Large intestine (tissue), 3 donors: ENCODE results near the gene BCOR. TPM values are rescaled to one million over a fixed set of nuclear protein-coding genes. Genes with fewer than 3 reads are reported as not detected.

ENCODE experiments used
- DNase-seq, 2 donors: peaks; one replicate each; pipeline versions ENCODE4 v3.0.0 to v3.0.0-alpha.2; 2013
- H3K27ac ChIP-seq: one replicate; pipeline ENCODE4 v1.5.1; 2013; ENCODE audit warnings: low read length
- H3K27me3 ChIP-seq: 2 replicates; pipeline ENCODE4 v1.6.1; 2013; ENCODE audit warnings: low read length; ENCODE audit not compliant: control insufficient read depth, insufficient read depth
- H3K36me3 ChIP-seq: 2 replicates; pipeline ENCODE4 v1.6.1; 2013; ENCODE audit warnings: low read length; ENCODE audit not compliant: control insufficient read depth, insufficient read depth
- H3K4me1 ChIP-seq: one replicate; pipeline ENCODE4 v1.6.1; 2013; ENCODE audit warnings: low read length; ENCODE audit not compliant: control insufficient read depth, insufficient read depth
- H3K4me3 ChIP-seq: one replicate; pipeline ENCODE4 v1.5.1; 2013; ENCODE audit warnings: low read length
- H3K9me3 ChIP-seq: one replicate; pipeline ENCODE4 v1.6.1; 2013; ENCODE audit warnings: mild to moderate bottlenecking, low read depth, low read length, moderate library complexity; ENCODE audit not compliant: control insufficient read depth
- WGBS: methylation state at CpG from one replicate; pipeline ENCODE4 v1.1.5; 2013; ENCODE audit warnings: low lambda C conversion rate; ENCODE audit not compliant: insufficient coverage; 5-methylcytosine and 5-hydroxymethylcytosine counted together
- polyA plus RNA-seq: library from polyadenylated mRNA; unstranded; fragments of 120-200 nt; gene quantifications from one replicate; pipeline ENCODE4 v1.2.1, GENCODE V29; 2013

BCOR gene
- polyA plus RNA-seq, 1 donor = 35.3 TPM

GRCh38 chrX:40083120-40083978 lies 14.4 kb downstream of the BCOR start:
- no CpG with 5 or more reads among the region's 61 CpGs for WGBS
- H3K4me1 ChIP-seq = peaks cover 62% of the 10 kb centered on the region
- DNase-seq = peak in 1 of 2 donors; percentile 50
- no peaks in the 10 kb centered on the region for H3K27me3 ChIP-seq
- H3K27ac ChIP-seq = no peak overlapping the region
- no peaks in the 10 kb centered on the region for H3K9me3 ChIP-seq
- peak overlapping the region; percentile 41 for H3K4me3 ChIP-seq
- peaks cover 3% of the 10 kb centered on the region for H3K36me3 ChIP-seq

GRCh38 chrX:40082447-40083119 lies 15.2 kb downstream of the BCOR start:
- no peak for DNase-seq

GRCh38 chrX:40081679-40082068 lies 16.1 kb downstream of the BCOR start:
- H3K4me3 ChIP-seq = no peak overlapping the region

More at GRCh38 chrX:40082447-40083119, 15.2 kb downstream of the BCOR start:
- Histone ChIP-seq H3K27me3 (no peaks in the 10 kb centered on the region), H3K4me3 (no peak overlapping the region), H3K9me3 (no peaks in the 10 kb centered on the region), H3K27ac (no peak overlapping the region), H3K36me3 (peaks cover 4% of the 10 kb centered on the region), H3K4me1 (peaks cover 54% of the 10 kb centered on the region)
- no CpG with 5 or more reads among the region's 15 CpGs for whole genome bisulfite sequencing

GRCh38 chrX:40080894-40081678 lies 16.7 kb downstream of the BCOR start:
- Histone ChIP-seq H3K9me3 (no peaks in the 10 kb centered on the region), H3K27me3 (no peaks in the 10 kb centered on the region), H3K4me3 (no peak overlapping the region), H3K36me3 (peaks cover 5% of the 10 kb centered on the region), H3K27ac (no peak overlapping the region), H3K4me1 (peaks cover 41% of the 10 kb centered on the region)
- DNase-seq = no peak
- no CpG with 5 or more reads among the region's 16 CpGs for WGBS

More at GRCh38 chrX:40081679-40082068, 16.1 kb downstream of the BCOR start:
- Histone ChIP-seq H3K27ac (no peak overlapping the region), H3K4me1 (peaks cover 47% of the 10 kb centered on the region), H3K27me3 (no peaks in the 10 kb centered on the region), H3K9me3 (no peaks in the 10 kb centered on the region), H3K36me3 (peaks cover 4% of the 10 kb centered on the region)
- DNase-seq = no peak
- WGBS = no CpG with 5 or more reads among the region's 4 CpGs

- no peak for DNase-seq
- WGBS = no CpG with 5 or more reads among the region's 9 CpGs
- H3K9me3 ChIP-seq = no peaks in the 10 kb centered on the region
- H3K36me3 ChIP-seq = peaks cover 12% of the 10 kb centered on the region
- no peak overlapping the region for H3K27ac ChIP-seq
- H3K4me3 ChIP-seq = no peak overlapping the region
- H3K4me1 ChIP-seq = peaks cover 27% of the 10 kb centered on the region
- no peaks in the 10 kb centered on the region for H3K27me3 ChIP-seq
Measured at GRCh38 chrX:40079572-40079971, 18.2 kb downstream of the BCOR start.

GRCh38 chrX:40078489-40079227 lies 19.1 kb downstream of the BCOR start:
- Histone ChIP-seq H3K4me3 (no peak overlapping the region), H3K36me3 (peaks cover 21% of the 10 kb centered on the region), H3K4me1 (peaks cover 18% of the 10 kb centered on the region), H3K9me3 (no peaks in the 10 kb centered on the region), H3K27ac (no peak overlapping the region), H3K27me3 (no peaks in the 10 kb centered on the region)
- no CpG with 5 or more reads among the region's 24 CpGs for WGBS
- no peak for DNase-seq

- WGBS = no CpG with 5 or more reads among the region's 7 CpGs
- Histone ChIP-seq H3K9me3 (no peaks in the 10 kb centered on the region), H3K27me3 (no peaks in the 10 kb centered on the region), H3K27ac (no peak overlapping the region), H3K4me1 (peaks cover 17% of the 10 kb centered on the region), H3K4me3 (no peak overlapping the region), H3K36me3 (peaks cover 29% of the 10 kb centered on the region)
- no peak for DNase-seq
Measured at GRCh38 chrX:40077906-40078305, 19.9 kb downstream of the BCOR start.

- H3K27ac ChIP-seq = no peak overlapping the region
Measured at GRCh38 chrX:40076750-40077575, 20.8 kb downstream of the BCOR start.

GRCh38 chrX:40074959-40075332 lies 22.8 kb downstream of the BCOR start:
- H3K4me1 ChIP-seq = no peaks in the 10 kb centered on the region
- no peak for DNase-seq
- WGBS = no CpG with 5 or more reads among the region's 14 CpGs
- no peaks in the 10 kb centered on the region for H3K9me3 ChIP-seq
- no peak overlapping the region for H3K27ac ChIP-seq
- H3K4me3 ChIP-seq = no peak overlapping the region
- no peaks in the 10 kb centered on the region for H3K27me3 ChIP-seq
- peaks cover 51% of the 10 kb centered on the region for H3K36me3 ChIP-seq

More at GRCh38 chrX:40076750-40077575, 20.8 kb downstream of the BCOR start:
- peaks cover 9% of the 10 kb centered on the region for H3K4me1 ChIP-seq
- H3K4me3 ChIP-seq = no peak overlapping the region
- H3K36me3 ChIP-seq = peaks cover 38% of the 10 kb centered on the region
- DNase-seq = no peak
- WGBS = no CpG with 5 or more reads among the region's 14 CpGs
- no peaks in the 10 kb centered on the region for H3K9me3 ChIP-seq
- H3K27me3 ChIP-seq = no peaks in the 10 kb centered on the region
